KMS-11 (cell line): Measurements from ENCODE around the gene CAPN7.

Experiments
- H2AFZ ChIP-seq: fragments of 200-600 bp; sonication (generic); 2 replicates; pipeline ENCODE4 v1.6.1; 2016; ENCODE audit warnings: antibody characterized with exemption, mixed run types, low read depth
- H3K27ac ChIP-seq: fragments of 200-600 bp; sonication (generic); 2 replicates; pipeline ENCODE4 v1.6.1; 2016; ENCODE audit warnings: mild to moderate bottlenecking, mixed run types
- H3K27me3 ChIP-seq: fragments of 200-600 bp; sonication (generic); 2 replicates; pipeline ENCODE4 v1.6.1; 2017; ENCODE audit warnings: mild to moderate bottlenecking, low read depth, mixed run types, moderate library complexity; ENCODE audit not compliant: insufficient read depth
- H3K36me3 ChIP-seq: fragments of 200-600 bp; sonication (generic); 2 replicates; pipeline ENCODE4 v1.6.1; 2017; ENCODE audit warnings: mild to moderate bottlenecking, mixed run types; ENCODE audit not compliant: insufficient read depth
- H3K4me1 ChIP-seq: fragments of 200-600 bp; sonication (generic); 2 replicates; pipeline ENCODE4 v1.6.1; 2016; ENCODE audit warnings: mild to moderate bottlenecking, low read depth, mixed run types; ENCODE audit not compliant: poor library complexity, severe bottlenecking
- H3K4me2 ChIP-seq: fragments of 200-600 bp; sonication (generic); 2 replicates; pipeline ENCODE4 v1.7.0; 2016; ENCODE audit warnings: mild to moderate bottlenecking, mixed run types
- H3K4me3 ChIP-seq: fragments of 200-600 bp; sonication (generic); IDR thresholded peaks from 2 replicates; pipeline ENCODE4 v1.6.1; 2017; ENCODE audit warnings: low read depth, low read length, mixed read lengths; ENCODE audit not compliant: insufficient read depth
- H3K79me2 ChIP-seq: fragments of 200-600 bp; sonication (generic); 2 replicates; pipeline ENCODE4 v1.6.1; 2016; ENCODE audit warnings: low read depth, mixed run types; ENCODE audit not compliant: insufficient read depth
- H3K9ac ChIP-seq: fragments of 200-600 bp; sonication (generic); 2 replicates; pipeline ENCODE4 v1.6.1; 2016; ENCODE audit warnings: mild to moderate bottlenecking, mixed run types
- H4K20me1 ChIP-seq: fragments of 200-600 bp; sonication (generic); 2 replicates; pipeline ENCODE4 v1.6.1; 2016; ENCODE audit warnings: mild to moderate bottlenecking, mixed run types; ENCODE audit not compliant: insufficient read depth
- CTCF ChIP-seq: fragments of 200-600 bp; sonication (generic); conservative IDR thresholded peaks from 2 replicates; pipeline ENCODE4 v1.6.1; 2017; ENCODE audit warnings: low read depth, mild to moderate bottlenecking, antibody characterized with exemption, low read length, moderate library complexity, mixed read lengths

Gene CAPN7

DNA sequence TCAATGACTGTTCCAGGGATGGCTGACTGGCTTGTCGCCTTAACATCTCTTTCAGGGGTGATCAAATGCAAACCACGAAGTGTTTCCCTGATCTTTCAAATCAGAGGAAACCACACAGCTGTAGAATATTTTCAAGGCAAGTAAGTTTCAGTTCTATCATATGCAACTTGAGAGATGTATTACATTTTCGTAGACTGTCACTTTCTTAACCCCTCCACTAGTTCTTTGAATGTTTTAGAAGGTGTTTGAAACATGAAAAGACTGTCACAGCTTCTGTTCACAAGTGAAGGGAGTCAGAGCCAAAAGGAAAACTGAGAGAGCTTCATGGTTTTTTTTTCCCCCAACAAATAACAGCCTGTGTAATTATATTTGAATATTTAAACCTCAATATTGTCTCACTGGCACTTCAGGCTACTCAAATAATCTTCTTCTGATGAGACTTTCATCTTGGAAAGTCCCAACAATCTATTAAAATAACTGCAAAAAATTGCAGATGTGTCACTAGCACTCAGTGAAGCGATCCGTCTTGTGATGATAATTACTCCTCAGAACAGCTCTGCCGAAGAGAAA lies 25.9 kb upstream of the CAPN7 start:
- Histone ChIP-seq H3K4me2 (peak overlapping the region; percentile 36), H3K4me3 (no peak overlapping the region), H3K27me3 (no peaks in the 10 kb centered on the region; the same call in 1 of the 2 replicates)

DNA sequence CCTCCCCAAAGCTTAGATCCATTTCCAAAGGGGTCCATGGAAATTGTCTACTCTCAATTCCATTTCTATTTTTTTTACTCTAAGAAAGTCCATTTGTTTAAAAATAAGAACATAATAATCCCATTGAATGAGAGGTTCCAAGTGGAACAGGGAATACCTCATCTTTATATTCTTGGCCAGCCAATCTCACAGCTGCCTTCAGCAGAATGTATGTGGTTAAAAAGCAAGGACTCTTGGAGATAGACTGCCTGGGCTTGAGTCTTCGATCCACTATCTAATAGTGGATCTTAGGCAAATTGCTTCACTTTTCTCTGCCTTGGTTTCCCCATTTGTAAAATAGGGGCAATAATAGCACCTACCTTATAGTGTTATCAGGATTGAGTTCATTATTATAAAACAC lies 24.5 kb upstream of the CAPN7 start:
- no peak overlapping the region for H3K4me2 ChIP-seq
- no peak overlapping the region for H3K9ac ChIP-seq
- no peak for TF ChIP-seq CTCF
- no peaks in the 10 kb centered on the region; the same call in 1 of the 2 replicates for H3K27me3 ChIP-seq
- peaks cover 21% of the 10 kb centered on the region for H3K4me1 ChIP-seq
- H4K20me1 ChIP-seq = no peaks in the 10 kb centered on the region
- H3K79me2 ChIP-seq = no peaks in the 10 kb centered on the region
- no peaks in the 10 kb centered on the region for H3K36me3 ChIP-seq
- H3K27ac ChIP-seq = no peak overlapping the region
- no peak overlapping the region for H3K4me3 ChIP-seq
- H2AFZ ChIP-seq = no peak overlapping the region

More for the DNA sequence above, 25.9 kb upstream of the CAPN7 start:
- Histone ChIP-seq H3K9ac (no peak overlapping the region), H3K36me3 (no peaks in the 10 kb centered on the region), H3K4me1 (peaks cover 21% of the 10 kb centered on the region), H3K79me2 (no peaks in the 10 kb centered on the region), H4K20me1 (no peaks in the 10 kb centered on the region), H2AFZ (no peak overlapping the region), H3K27ac (no peak overlapping the region)
- TF ChIP-seq CTCF = no peak

GRCh38 chr3:15181963-15182362 lies 24.1 kb upstream of the CAPN7 start:
- no peaks in the 10 kb centered on the region for H3K36me3 ChIP-seq
- no peak overlapping the region for H3K9ac ChIP-seq
- H3K27me3 ChIP-seq = no peaks in the 10 kb centered on the region; the same call in 1 of the 2 replicates
- H3K27ac ChIP-seq = no peak overlapping the region
- peaks cover 21% of the 10 kb centered on the region for H3K4me1 ChIP-seq
- no peak overlapping the region for H3K4me2 ChIP-seq
- no peak overlapping the region for H2AFZ ChIP-seq
- H4K20me1 ChIP-seq = no peaks in the 10 kb centered on the region
- no peak for TF ChIP-seq CTCF
- H3K79me2 ChIP-seq = no peaks in the 10 kb centered on the region
- no peak overlapping the region for H3K4me3 ChIP-seq

GRCh38 chr3:15183011-15183410 lies 23.0 kb upstream of the CAPN7 start:
- Histone ChIP-seq H3K4me2 (no peak overlapping the region), H3K27ac (no peak overlapping the region), H3K36me3 (no peaks in the 10 kb centered on the region), H3K27me3 (no peaks in the 10 kb centered on the region; the same call in 1 of the 2 replicates), H3K9ac (no peak overlapping the region), H3K79me2 (no peaks in the 10 kb centered on the region), H2AFZ (no peak overlapping the region), H3K4me3 (no peak overlapping the region), H3K4me1 (peaks cover 21% of the 10 kb centered on the region), H4K20me1 (no peaks in the 10 kb centered on the region)
- TF ChIP-seq CTCF = no peak
